HEK293T (cell line): Measurements from ENCODE around the gene ZNF791.

Experiments
- CTCF ChIA-PET: fragments of 350-600 bp; formaldehyde crosslinking; extraction: SDS; loops from one replicate; lab custom pipeline; 2021; ENCODE audit warnings: antibody characterized with exemption, inconsistent platforms; lab: Yijun Ruan, JAX
- POLR2A ChIA-PET: fragments of 350-600 bp; formaldehyde crosslinking; extraction: SDS; loops from one replicate; lab custom pipeline; 2020; ENCODE audit warnings: antibody characterized with exemption, inconsistent platforms; lab: Yijun Ruan, JAX
- DNase-seq: peaks from one replicate; pipeline ENCODE4 v3.0.0; 2012; ENCODE audit warnings: mixed read lengths; ENCODE audit errors: extremely low spot score
- ARNT ChIP-seq: fragments of 450-650 bp; IDR thresholded peaks from 2 replicates; pipeline ENCODE4 v1.6.1; 2017; ENCODE audit warnings: mild to moderate bottlenecking
- BHLHE40 ChIP-seq: fragments of 450-650 bp; IDR thresholded peaks from 2 replicates; pipeline ENCODE4 v1.6.1; 2016; ENCODE audit warnings: mild to moderate bottlenecking, moderate library complexity, borderline replicate concordance
- CTBP1 ChIP-seq: fragments of 450-650 bp; IDR thresholded peaks from 2 replicates; pipeline ENCODE4 v1.6.1; 2016; ENCODE audit warnings: borderline replicate concordance
- ELF4 ChIP-seq: fragments of 450-650 bp; IDR thresholded peaks from 2 replicates; pipeline ENCODE4 v1.6.1; 2017; ENCODE audit warnings: antibody characterized with exemption
- FOXA1 ChIP-seq: fragments of 450-650 bp; IDR thresholded peaks from 2 replicates; pipeline ENCODE4 v1.6.1; 2016; ENCODE audit warnings: mild to moderate bottlenecking
- FOXK2 ChIP-seq: fragments of 450-650 bp; IDR thresholded peaks from 2 replicates; pipeline ENCODE4 v1.6.1; 2016; ENCODE audit warnings: mild to moderate bottlenecking
- FOXM1 ChIP-seq: fragments of 450-650 bp; IDR thresholded peaks from 2 replicates; pipeline ENCODE4 v1.6.1; 2017; ENCODE audit warnings: mild to moderate bottlenecking, borderline replicate concordance
- HDGF ChIP-seq: fragments of 450-650 bp; IDR thresholded peaks from 2 replicates; pipeline ENCODE4 v1.6.1; 2017; ENCODE audit warnings: antibody characterized with exemption, borderline replicate concordance
- L3MBTL2 ChIP-seq: fragments of 450-650 bp; conservative IDR thresholded peaks from 2 replicates; pipeline ENCODE4 v1.6.1; 2016; ENCODE audit warnings: mild to moderate bottlenecking
- LEF1 ChIP-seq: fragments of 450-650 bp; IDR thresholded peaks from 2 replicates; pipeline ENCODE4 v1.6.1; 2017; ENCODE audit warnings: mild to moderate bottlenecking, borderline replicate concordance
- NFRKB ChIP-seq: fragments of 450-650 bp; IDR thresholded peaks from 2 replicates; pipeline ENCODE4 v1.6.1; 2016; ENCODE audit warnings: mild to moderate bottlenecking, moderate library complexity
- SP1 ChIP-seq: fragments of 450-650 bp; IDR thresholded peaks from 2 replicates; pipeline ENCODE4 v1.6.1; 2017
- SUZ12 ChIP-seq: fragments of 450-650 bp; IDR thresholded peaks from 2 replicates; pipeline ENCODE4 v1.6.1; 2016; ENCODE audit warnings: mild to moderate bottlenecking
- TARDBP ChIP-seq: fragments of 450-650 bp; IDR thresholded peaks from 2 replicates; pipeline ENCODE4 v1.6.1; 2016
- ZNF384 ChIP-seq: fragments of 450-650 bp; IDR thresholded peaks from 2 replicates; pipeline ENCODE4 v1.6.1; 2016
- TF ChIP-seq, protein P1 (sequence below): fragments of 450-650 bp; IDR thresholded peaks from 2 replicates; pipeline ENCODE4 v1.6.1; 2016

Gene ZNF791

GRCh38 chr19:12626958-12627357, 16.2 kb downstream of the ZNF791 start:
- CTCF ChIA-PET = no interaction called here
- DNase-seq = no peak
- no peak for TF ChIP-seq ARNT
- no peak for TF ChIP-seq FOXA1
- no peak for TF ChIP-seq SP1
- TF ChIP-seq TARDBP = no peak
- no peak for TF ChIP-seq ZNF384
- no peak for TF ChIP-seq SUZ12
- TF ChIP-seq CTBP1 = no peak
- no peak for TF ChIP-seq BHLHE40
- TF ChIP-seq FOXK2 = no peak
- TF ChIP-seq, protein P1, sequence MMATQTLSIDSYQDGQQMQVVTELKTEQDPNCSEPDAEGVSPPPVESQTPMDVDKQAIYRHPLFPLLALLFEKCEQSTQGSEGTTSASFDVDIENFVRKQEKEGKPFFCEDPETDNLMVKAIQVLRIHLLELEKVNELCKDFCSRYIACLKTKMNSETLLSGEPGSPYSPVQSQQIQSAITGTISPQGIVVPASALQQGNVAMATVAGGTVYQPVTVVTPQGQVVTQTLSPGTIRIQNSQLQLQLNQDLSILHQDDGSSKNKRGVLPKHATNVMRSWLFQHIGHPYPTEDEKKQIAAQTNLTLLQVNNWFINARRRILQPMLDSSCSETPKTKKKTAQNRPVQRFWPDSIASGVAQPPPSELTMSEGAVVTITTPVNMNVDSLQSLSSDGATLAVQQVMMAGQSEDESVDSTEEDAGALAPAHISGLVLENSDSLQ = no peak
- no peak for TF ChIP-seq ELF4
- POLR2A ChIA-PET = no interaction called here

- TF ChIP-seq, protein P1 = no peak
- TF ChIP-seq L3MBTL2 (no peak), ARNT (no peak), LEF1 (no peak), SUZ12 (no peak), HDGF (no peak), ELF4 (no peak), SP1 (no peak), NFRKB (no peak)
- no peak for DNase-seq
- POLR2A ChIA-PET = no interaction called here
- CTCF ChIA-PET = no interaction called here
These were observed 17.6 kb downstream of the ZNF791 start for GRCh38 chr19:12628040-12629022.

- ChIA-PET CTCF (no interaction called here), POLR2A (no interaction called here)
- no peak for TF ChIP-seq FOXA1
- no peak for TF ChIP-seq FOXM1
- TF ChIP-seq SUZ12 = no peak
- TF ChIP-seq ELF4 = no peak
- TF ChIP-seq LEF1 = no peak
- no peak for TF ChIP-seq FOXK2
- no peak for TF ChIP-seq L3MBTL2
- no peak for TF ChIP-seq BHLHE40
- no peak for TF ChIP-seq NFRKB
- TF ChIP-seq ARNT = no peak
- TF ChIP-seq SP1 = no peak
- DNase-seq = no peak
These were observed 18.5 kb downstream of the ZNF791 start for GRCh38 chr19:12629215-12629614.

GRCh38 chr19:12636631-12637030, 25.9 kb downstream of the ZNF791 start:
- no peak for DNase-seq
- TF ChIP-seq LEF1 = no peak
- no peak for TF ChIP-seq SUZ12
- TF ChIP-seq ZNF384 = no peak
- no peak for TF ChIP-seq ELF4
- TF ChIP-seq, protein P1 = no peak
- TF ChIP-seq FOXK2 = no peak
- ChIA-PET POLR2A (no interaction called here), CTCF (no interaction called here)

GRCh38 chr19:12638611-12639182, 28.0 kb downstream of the ZNF791 start:
- ChIA-PET POLR2A (no interaction called here), CTCF (no interaction called here)
- DNase-seq = no peak
- TF ChIP-seq SUZ12 = no peak
- no peak for TF ChIP-seq FOXA1
- TF ChIP-seq LEF1 = no peak
- no peak for TF ChIP-seq SP1

- no peak for TF ChIP-seq ARNT
- no peak for TF ChIP-seq FOXM1
- no peak for TF ChIP-seq FOXA1
- TF ChIP-seq, protein P1 = no peak
- TF ChIP-seq NFRKB = no peak
- no peak for TF ChIP-seq LEF1
- TF ChIP-seq HDGF = no peak
- no peak for TF ChIP-seq ELF4
- no peak for TF ChIP-seq L3MBTL2
- TF ChIP-seq ZNF384 = no peak
- no peak for TF ChIP-seq CTBP1
- peak; percentile 75 for DNase-seq
- POLR2A ChIA-PET = no interaction called here
- CTCF ChIA-PET = interaction anchor here (0.6 kb wide), 1 partner anchor 120 kb away, joined by 6 read pairs; no protein-coding TSS in a partner anchor
These were observed 29.3 kb downstream of the ZNF791 start for GRCh38 chr19:12639901-12640613.
